Mononuclear cell (primary cell): Measurements from ENCODE around the gene UBA1. TPM values are rescaled to one million over a fixed set of nuclear protein-coding genes. Genes with fewer than 3 reads are reported as not detected.

Experiments used
- total RNA-seq: library from RNA; depleted of rRNA; stranded (reverse); fragments of >200 nt; gene quantifications from one replicate; pipeline ENCODE4 v1.2.3, GENCODE V29; 2012

UBA1 gene
- total RNA-seq, 1 donor = 53.2 TPM

Other genes starting within 250 kb of the UBA1 start
- gene RGN, start 115.4 kb upstream of the UBA1 start, total RNA-seq = not detected
- 34.4 TPM for gene NDUFB11, start 49.1 kb upstream of the UBA1 start, total RNA-seq
- 14.4 TPM for gene RBM10, start 48.6 kb upstream of the UBA1 start, total RNA-seq
- gene CDK16, start 24.9 kb downstream of the UBA1 start, total RNA-seq = 95.6 TPM
- 25.2 TPM for gene USP11, start 39.2 kb downstream of the UBA1 start, total RNA-seq
- gene ZNF157, start 176.7 kb downstream of the UBA1 start, total RNA-seq = 0.63 TPM